OCI-LY7 (cell line): ENCODE measurements around the gene TAAR6. TPM values are rescaled to one million over a fixed set of nuclear protein-coding genes. Genes with fewer than 3 reads are reported as not detected.

Experiments
- BruUV-seq: library from RNA; stranded (reverse); fragments of 400-500 nt; replicated peaks from 2 replicates; lab custom pipeline; 2021; lab: Mats Ljungman, UMichigan
- CTCF ChIA-PET: fragments of 300-600 bp; sonication (Branson Sonifier 250); formaldehyde crosslinking; loops from one replicate; lab custom pipeline; 2022; ENCODE audit warnings: antibody characterized with exemption; ENCODE audit not compliant: unreplicated experiment; lab: Charles Lee
- POLR2A ChIA-PET: fragments of 300-600 bp; sonication (Branson Sonifier 250); formaldehyde crosslinking; loops from one replicate; lab custom pipeline; 2022; ENCODE audit warnings: antibody characterized with exemption; lab: Charles Lee
- DNase-seq: peaks from one replicate; pipeline ENCODE4 v3.0.0-alpha.2; 2015; ENCODE audit warnings: low spot score
- H2AFZ ChIP-seq: fragments of 200-600 bp; sonication (generic), shearing (Covaris generic); 2 replicates; pipeline ENCODE4 v1.6.1; 2014; ENCODE audit warnings: mild to moderate bottlenecking, antibody characterized with exemption, low read length, moderate library complexity
- H3K27ac ChIP-seq: fragments of 200-600 bp; sonication (generic); 2 replicates; pipeline ENCODE4 v1.5.1; 2014; ENCODE audit warnings: mixed run types, low read depth, mild to moderate bottlenecking, moderate library complexity, low read length, inconsistent platforms; ENCODE audit not compliant: poor library complexity, severe bottlenecking
- H3K36me3 ChIP-seq: fragments of 200-600 bp; sonication (generic); 2 replicates; pipeline ENCODE4 v1.6.1; 2014; ENCODE audit warnings: mild to moderate bottlenecking, antibody characterized with exemption, low read length, moderate library complexity, mixed read lengths; ENCODE audit not compliant: insufficient read depth
- H3K4me1 ChIP-seq: fragments of 200-600 bp; sonication (generic); 2 replicates; pipeline ENCODE4 v1.5.1; 2014; ENCODE audit warnings: mild to moderate bottlenecking, low read length; ENCODE audit not compliant: insufficient read depth, poor library complexity, severe bottlenecking
- H3K4me2 ChIP-seq: fragments of 200-600 bp; sonication (generic); 2 replicates; pipeline ENCODE4 v1.6.1; 2014; ENCODE audit warnings: mild to moderate bottlenecking, low read length
- H3K4me3 ChIP-seq: fragments of 200-600 bp; sonication (generic); 2 replicates; pipeline ENCODE4 v1.5.1; 2014; ENCODE audit warnings: mild to moderate bottlenecking, low read depth, low read length; ENCODE audit not compliant: poor library complexity, severe bottlenecking
- H3K79me2 ChIP-seq: fragments of 200-600 bp; sonication (generic); 2 replicates; pipeline ENCODE4 v1.6.1; 2016; ENCODE audit warnings: low read depth, mild to moderate bottlenecking, low read length, moderate library complexity, mixed read lengths; ENCODE audit not compliant: insufficient read depth
- H3K9me2 ChIP-seq: fragments of 200-600 bp; sonication (generic); 2 replicates; pipeline ENCODE4 v1.6.1; 2016; ENCODE audit warnings: mild to moderate bottlenecking, low read length, mixed read lengths; ENCODE audit not compliant: insufficient read depth
- H3K9me3 ChIP-seq: fragments of 200-600 bp; sonication (generic); 2 replicates; pipeline ENCODE4 v1.6.1; 2014; ENCODE audit warnings: mild to moderate bottlenecking, mixed run types, low read length, mixed read lengths
- H4K20me1 ChIP-seq: fragments of 200-600 bp; sonication (generic); 2 replicates; pipeline ENCODE4 v1.6.1; 2014; ENCODE audit warnings: mild to moderate bottlenecking, antibody characterized with exemption, low read length, moderate library complexity, mixed read lengths; ENCODE audit not compliant: insufficient read depth
- CTCF ChIP-seq: fragments of 200-600 bp; sonication (generic); conservative IDR thresholded peaks from 2 replicates; pipeline ENCODE4 v1.5.1; 2014; ENCODE audit warnings: mild to moderate bottlenecking, antibody characterized with exemption, low read length, moderate library complexity, mixed read lengths
- EZH2phosphoT487 ChIP-seq: fragments of 200-600 bp; sonication (generic); IDR thresholded peaks from 2 replicates; pipeline ENCODE4 v1.6.1; 2018; ENCODE audit warnings: low read depth, borderline replicate concordance, mild to moderate bottlenecking, mixed run types, antibody characterized with exemption, low read length, moderate library complexity, mixed read lengths
- intact Hi-C: fragments of 100-400 bp; cut with micrococcal nuclease; formaldehyde crosslinking; loops from one replicate; pipeline ENCODE4 v1.10.0; 2022; ENCODE audit not compliant: unreplicated experiment
- total RNA-seq, 2 experiments: library from RNA; depleted of rRNA in 1 of 2; stranded (reverse); fragments of >200 nt in 1 of 2; shearing (Covaris generic) in 1 of 2; gene quantifications; 2 replicates each; pipeline ENCODE4 v1.2.3, GENCODE V29; 2014 to 2022

Gene TAAR6
- total RNA-seq, 2 experiments from 2014 or later, result not detected

- H3K79me2 ChIP-seq, result no peaks in the 10 kb centered on the region
- intact Hi-C loops, result no loop called here
- no peaks in the 10 kb centered on the region for H4K20me1 ChIP-seq
- no peaks in the 10 kb centered on the region for H3K4me1 ChIP-seq
- H3K36me3 ChIP-seq, result no peaks in the 10 kb centered on the region
- no peak overlapping the region for H3K27ac ChIP-seq
- BruUV-seq, result no TSS peak
- ChIA-PET POLR2A (no interaction called here), CTCF (no interaction called here)
- no peaks in the 10 kb centered on the region for H3K9me3 ChIP-seq
- H3K4me2 ChIP-seq, result no peak overlapping the region
- no peak for DNase-seq
- no peak for TF ChIP-seq CTCF
- TF ChIP-seq EZH2phosphoT487, result no peak
- no peak overlapping the region for H2AFZ ChIP-seq
- no peaks in the 10 kb centered on the region for H3K9me2 ChIP-seq
- H3K4me3 ChIP-seq, result no peak overlapping the region
Observed at GRCh38 chr6:132587424-132587823, 17.3 kb downstream of the TAAR6 start.

GRCh38 chr6:132589454-132589853, 19.3 kb downstream of the TAAR6 start, which contains the start of gene TAAR5:
Gene TAAR5, minus strand, starts transcription at chr6:132589741. Its CDS starts 55 bp downstream, at chr6:132589686.
- no peak within 1 kb of the TSS for H3K4me2 ChIP-seq
- no TSS peak for BruUV-seq
- POLR2A ChIA-PET, result interaction anchor here (0.6 to 0.7 kb wide), 5 partner anchors 10 to 224 kb away, joined by 3 to 5 read pairs (median 4); no protein-coding TSS in a partner anchor
- no peaks in the 10 kb centered on the region for H3K9me3 ChIP-seq
- H2AFZ ChIP-seq, result no peak within 1 kb of the TSS
- no peak for DNase-seq
- H3K4me3 ChIP-seq, result no peak within 1 kb of the TSS
- H3K27ac ChIP-seq, result no peak within 1 kb of the TSS
- no peaks in the 10 kb centered on the region for H3K4me1 ChIP-seq
- CTCF ChIA-PET, result no interaction called here
- no peaks in the 10 kb centered on the region for H3K36me3 ChIP-seq
- H4K20me1 ChIP-seq, result no peaks in the 10 kb centered on the region
- intact Hi-C loops, result no loop called here
- no peak for TF ChIP-seq CTCF
- no peak for TF ChIP-seq EZH2phosphoT487
- H3K79me2 ChIP-seq, result no peaks in the 10 kb centered on the region
- H3K9me2 ChIP-seq, result no peaks in the 10 kb centered on the region

GRCh38 chr6:132590362-132590761, 20.2 kb downstream of the TAAR6 start:
- H3K9me2 ChIP-seq, result no peaks in the 10 kb centered on the region
- no peaks in the 10 kb centered on the region for H3K36me3 ChIP-seq
- H2AFZ ChIP-seq, result no peak overlapping the region
- BruUV-seq, result no TSS peak
- H3K27ac ChIP-seq, result no peak overlapping the region
- no peaks in the 10 kb centered on the region for H3K79me2 ChIP-seq
- H3K4me3 ChIP-seq, result no peak overlapping the region
- ChIA-PET CTCF (no interaction called here), POLR2A (interaction anchor here (1.2 kb wide), 1 partner anchor 175 kb away, joined by 5 read pairs; no protein-coding TSS in a partner anchor)
- no peak overlapping the region for H3K4me2 ChIP-seq
- H4K20me1 ChIP-seq, result no peaks in the 10 kb centered on the region
- intact Hi-C loops, result no loop called here
- DNase-seq, result no peak
- H3K9me3 ChIP-seq, result no peaks in the 10 kb centered on the region
- TF ChIP-seq CTCF, result no peak
- TF ChIP-seq EZH2phosphoT487, result no peak
- no peaks in the 10 kb centered on the region for H3K4me1 ChIP-seq
